ENCODE measurements around the gene CYP2U1.

- no peak for TF ChIP-seq EZH2 (IDR thresholded peaks at IDR 0.05; ENCODE audit: low read depth, low read length, severe bottlenecking)
- no peak for TF ChIP-seq ATF3 (IDR thresholded peaks at IDR 0.05; ENCODE audit: insufficient read depth, low read depth, low read length)
- no peak for TF ChIP-seq POLR2A (IDR thresholded peaks at IDR 0.05; ENCODE audit: control extremely low read depth in 1 of 2, low read depth in 2 of 2, low read length in 2 of 2)
- TF ChIP-seq RAD21 (IDR thresholded peaks at IDR 0.05 in 1 of 2, conservative IDR thresholded peaks at IDR 0.05 in 1 of 2; ENCODE audit: low read depth in 2 of 2, low read length in 2 of 2): no peak
- no peak for TF ChIP-seq CTCF (IDR thresholded peaks at IDR 0.05; ENCODE audit: control extremely low read depth in 1 of 3, insufficient read depth in 1 of 3, low read depth in 1 of 3, low read length in 3 of 3)
- no peak for TF ChIP-seq SP1 (IDR thresholded peaks at IDR 0.05; ENCODE audit: low read depth, low read length)
- TF ChIP-seq POLR2AphosphoS5 (IDR thresholded peaks at IDR 0.05; ENCODE audit: low read depth, low read length): no peak
- TF ChIP-seq MAFK (IDR thresholded peaks at IDR 0.05; ENCODE audit: low read depth, low read length): no peak
- no peak for TF ChIP-seq CREB1 (IDR thresholded peaks at IDR 0.05)
- TF ChIP-seq TEAD4 (IDR thresholded peaks at IDR 0.05; ENCODE audit: low read depth, low read length): no peak
- TF ChIP-seq CBX8 (IDR thresholded peaks at IDR 0.05; ENCODE audit: borderline replicate concordance, low read depth, low read length): no peak
- no peak for TF ChIP-seq CEBPB (IDR thresholded peaks at IDR 0.05; ENCODE audit: low read depth, low read length)
- TF ChIP-seq MAX (IDR thresholded peaks at IDR 0.05): no peak
Observed at GRCh38 chr4:107922486-107923473, 8.6 kb upstream of the CYP2U1 start.

Measured in H1 (cell line).